HepG2 (cell line): ENCODE results near the gene TBC1D4. TPM values are rescaled to one million over a fixed set of nuclear protein-coding genes. Genes with fewer than 3 reads are reported as not detected.

Source experiments
- GATAD2A ChIP-seq: IDR thresholded peaks from 2 replicates; pipeline ENCODE4 v1.6.1; 2016
- GFI1 ChIP-seq: sonication (generic); formaldehyde crosslinking; IDR thresholded peaks from 2 replicates; pipeline ENCODE4 v1.5.0; 2020; ENCODE audit warnings: missing genetic modification reagents, mild to moderate bottlenecking, borderline replicate concordance
- GPN1 ChIP-seq: sonication (generic); formaldehyde crosslinking; IDR thresholded peaks from 2 replicates; pipeline ENCODE4 v1.5.1; 2020; ENCODE audit warnings: missing genetic modification reagents, borderline replicate concordance
- ISL2 ChIP-seq: sonication (generic); formaldehyde crosslinking; IDR thresholded peaks from 2 replicates; pipeline ENCODE4 v1.5.0; 2020; ENCODE audit warnings: missing genetic modification reagents
- JUND ChIP-seq: sonication (generic); formaldehyde crosslinking; IDR thresholded peaks from 2 replicates; pipeline ENCODE4 v1.8.0; 2022; ENCODE audit warnings: mild to moderate bottlenecking, missing genetic modification reagents
- MIER3 ChIP-seq: IDR thresholded peaks from 2 replicates; pipeline ENCODE4 v1.6.1; 2016; ENCODE audit warnings: missing compliant biosample characterization, borderline replicate concordance
- MXD3 ChIP-seq: IDR thresholded peaks from 2 replicates; pipeline ENCODE4 v1.6.1; 2016; ENCODE audit warnings: mild to moderate bottlenecking, missing biosample characterization, missing genetic modification reagents
- ONECUT2 ChIP-seq: sonication (generic); formaldehyde crosslinking; IDR thresholded peaks from 2 replicates; pipeline ENCODE4 v1.4.0; 2020; ENCODE audit warnings: missing genetic modification reagents
- RBFOX2 ChIP-seq: fragments of 200-400 bp; formaldehyde crosslinking; IDR thresholded peaks from 2 replicates; pipeline ENCODE4 v1.6.1; 2017; ENCODE audit warnings: low read depth, mild to moderate bottlenecking, low read length
- RFX1 ChIP-seq: fragments of 450-650 bp; IDR thresholded peaks from 2 replicates; pipeline ENCODE4 v1.6.1; 2017
- TIGD3 ChIP-seq: sonication (generic); formaldehyde crosslinking; IDR thresholded peaks from 2 replicates; pipeline ENCODE4 v1.5.1; 2020; ENCODE audit warnings: mild to moderate bottlenecking, missing genetic modification reagents, borderline replicate concordance
- YEATS2 ChIP-seq: sonication (generic); formaldehyde crosslinking; IDR thresholded peaks from 2 replicates; pipeline ENCODE4 v1.4.0; 2020; ENCODE audit warnings: missing genetic modification reagents, borderline replicate concordance
- ZNF646 ChIP-seq: sonication (generic); formaldehyde crosslinking; IDR thresholded peaks from 2 replicates; pipeline ENCODE4 v1.9.0; 2021; ENCODE audit warnings: mild to moderate bottlenecking, missing genetic modification reagents
- ZNF749 ChIP-seq: sonication (generic); formaldehyde crosslinking; IDR thresholded peaks from 2 replicates; pipeline ENCODE4 v1.8.0; 2022; ENCODE audit warnings: mild to moderate bottlenecking, missing genetic modification reagents, moderate library complexity, borderline replicate concordance
- polyA plus RNA-seq, 8 experiments: library from polyadenylated mRNA; depleted of rRNA in 3 of 8; stranded (reverse) in 7 of 8; unstranded in 1 of 8; fragments of >200 nt; fragmentation: Illumina TruSeq in 4 of 8; extraction: Trizol in 4 of 8; gene quantifications; 2 replicates each; pipeline versions ENCODE4 v1.2.1 to v1.2.3, GENCODE V29; 2011 to 2016; ENCODE audit warnings: low read depth in 4 of 8, missing spikeins in 1 of 8, mixed read lengths in 1 of 8; ENCODE audit not compliant: insufficient read depth in 1 of 8
- total RNA-seq, 5 experiments: library from RNA; depleted of rRNA; stranded (reverse); fragments of >200 nt; fragmentation: Illumina TruSeq; extraction: Trizol; gene quantifications; 2 replicates each; pipeline ENCODE4 v1.2.3, GENCODE V29; 2016; ENCODE audit warnings: low read depth in 1 of 5
- TF ChIP-seq, protein P1 (sequence below): sonication (generic); formaldehyde crosslinking; IDR thresholded peaks from 2 replicates; pipeline ENCODE4 v1.5.0; 2020; ENCODE audit warnings: mild to moderate bottlenecking, missing genetic modification reagents, borderline replicate concordance
- TF ChIP-seq, protein P2 (sequence below): sonication (generic); formaldehyde crosslinking; IDR thresholded peaks from 2 replicates; pipeline ENCODE4 v1.4.0; 2020; ENCODE audit warnings: missing genetic modification reagents, borderline replicate concordance

Gene TBC1D4
- total and polyA plus RNA-seq, 2 of the 13 experiments (the other 11 are each of a cell fraction or from before 2014, with no cell fraction given): 35.9 to 64.4 TPM

- peak; percentile 22; the same call in 1 of the 2 replicates for TF ChIP-seq YEATS2 (CRISPR knock-in tag)
- no peak for TF ChIP-seq MIER3 (CRISPR knock-in tag)
- peak; percentile 73 for TF ChIP-seq ISL2 (CRISPR knock-in tag)
- TF ChIP-seq GPN1 (CRISPR knock-in tag): no peak
- TF ChIP-seq GFI1 (CRISPR knock-in tag): no peak
- TF ChIP-seq JUND (CRISPR knock-in tag): no peak
- no peak for TF ChIP-seq MXD3
- TF ChIP-seq ONECUT2 (CRISPR knock-in tag): no peak
- TF ChIP-seq ZNF749 (CRISPR knock-in tag): no peak
- TF ChIP-seq RBFOX2: no peak
- TF ChIP-seq, protein P1, sequence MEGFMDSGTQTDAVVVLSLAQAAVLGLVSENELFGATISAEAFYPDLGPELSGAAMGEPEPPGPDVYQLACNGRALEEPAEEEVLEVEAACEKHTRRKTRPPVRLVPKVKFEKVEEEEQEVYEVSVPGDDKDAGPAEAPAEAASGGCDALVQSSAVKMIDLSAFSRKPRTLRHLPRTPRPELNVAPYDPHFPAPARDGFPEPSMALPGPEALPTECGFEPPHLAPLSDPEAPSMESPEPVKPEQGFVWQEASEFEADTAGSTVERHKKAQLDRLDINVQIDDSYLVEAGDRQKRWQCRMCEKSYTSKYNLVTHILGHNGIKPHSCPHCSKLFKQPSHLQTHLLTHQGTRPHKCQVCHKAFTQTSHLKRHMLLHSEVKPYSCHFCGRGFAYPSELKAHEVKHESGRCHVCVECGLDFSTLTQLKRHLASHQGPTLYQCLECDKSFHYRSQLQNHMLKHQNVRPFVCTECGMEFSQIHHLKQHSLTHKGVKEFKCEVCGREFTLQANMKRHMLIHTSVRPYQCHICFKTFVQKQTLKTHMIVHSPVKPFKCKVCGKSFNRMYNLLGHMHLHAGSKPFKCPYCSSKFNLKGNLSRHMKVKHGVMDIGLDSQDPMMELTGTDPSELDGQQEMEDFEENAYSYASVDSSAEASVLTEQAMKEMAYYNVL (CRISPR knock-in tag): 0 out of 2 replicates have a peak, but pooled peaks have one; percentile 33
- TF ChIP-seq RFX1: no peak
- TF ChIP-seq TIGD3 (CRISPR knock-in tag): no peak
- TF ChIP-seq ZNF646 (CRISPR knock-in tag): no peak
- TF ChIP-seq, protein P2, sequence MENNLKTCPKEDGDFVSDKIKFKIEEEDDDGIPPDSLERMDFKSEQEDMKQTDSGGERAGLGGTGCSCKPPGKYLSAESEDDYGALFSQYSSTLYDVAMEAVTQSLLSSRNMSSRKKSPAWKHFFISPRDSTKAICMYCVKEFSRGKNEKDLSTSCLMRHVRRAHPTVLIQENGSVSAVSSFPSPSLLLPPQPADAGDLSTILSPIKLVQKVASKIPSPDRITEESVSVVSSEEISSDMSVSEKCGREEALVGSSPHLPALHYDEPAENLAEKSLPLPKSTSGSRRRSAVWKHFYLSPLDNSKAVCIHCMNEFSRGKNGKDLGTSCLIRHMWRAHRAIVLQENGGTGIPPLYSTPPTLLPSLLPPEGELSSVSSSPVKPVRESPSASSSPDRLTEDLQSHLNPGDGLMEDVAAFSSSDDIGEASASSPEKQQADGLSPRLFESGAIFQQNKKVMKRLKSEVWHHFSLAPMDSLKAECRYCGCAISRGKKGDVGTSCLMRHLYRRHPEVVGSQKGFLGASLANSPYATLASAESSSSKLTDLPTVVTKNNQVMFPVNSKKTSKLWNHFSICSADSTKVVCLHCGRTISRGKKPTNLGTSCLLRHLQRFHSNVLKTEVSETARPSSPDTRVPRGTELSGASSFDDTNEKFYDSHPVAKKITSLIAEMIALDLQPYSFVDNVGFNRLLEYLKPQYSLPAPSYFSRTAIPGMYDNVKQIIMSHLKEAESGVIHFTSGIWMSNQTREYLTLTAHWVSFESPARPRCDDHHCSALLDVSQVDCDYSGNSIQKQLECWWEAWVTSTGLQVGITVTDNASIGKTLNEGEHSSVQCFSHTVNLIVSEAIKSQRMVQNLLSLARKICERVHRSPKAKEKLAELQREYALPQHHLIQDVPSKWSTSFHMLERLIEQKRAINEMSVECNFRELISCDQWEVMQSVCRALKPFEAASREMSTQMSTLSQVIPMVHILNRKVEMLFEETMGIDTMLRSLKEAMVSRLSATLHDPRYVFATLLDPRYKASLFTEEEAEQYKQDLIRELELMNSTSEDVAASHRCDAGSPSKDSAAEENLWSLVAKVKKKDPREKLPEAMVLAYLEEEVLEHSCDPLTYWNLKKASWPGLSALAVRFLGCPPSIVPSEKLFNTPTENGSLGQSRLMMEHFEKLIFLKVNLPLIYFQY (CRISPR knock-in tag): 0 out of 2 replicates have a peak, but pooled peaks have one; percentile 32
- peak; percentile 85 for TF ChIP-seq GATAD2A (CRISPR knock-in tag)
Observed at GRCh38 chr13:75440100-75440499, 41.9 kb downstream of the TBC1D4 start (continued).
